K562 (cell line): ENCODE measurements around the gene F13B. TPM values are rescaled to one million over a fixed set of nuclear protein-coding genes. Genes with fewer than 3 reads are reported as not detected.

Experiments
- ATAC-seq: fragments of 200-7000 bp; cut with Tn5 transposase; 3 replicates; pipeline ENCODE4 v1.9.1; 2020; ENCODE audit warnings: moderate library complexity
- Bru-seq: library from RNA; stranded (reverse); fragments of 400-500 nt; gene quantifications from one replicate; lab custom pipeline; 2021; lab: Mats Ljungman, UMichigan
- BruChase-seq, 2 experiments: library from RNA; stranded (reverse); fragments of 400-500 nt; gene quantifications; one replicate each; lab custom pipeline; 2021; lab: Mats Ljungman, UMichigan
- BruUV-seq: library from RNA; stranded (reverse); fragments of 400-500 nt; replicated peaks from 2 replicates; lab custom pipeline; 2021; lab: Mats Ljungman, UMichigan
- CTCF ChIA-PET: fragments of 300-600 bp; formaldehyde crosslinking; extraction: SDS; loops from one replicate; lab custom pipeline; 2021; ENCODE audit warnings: low intra/inter-chr PET ratio; lab: Yijun Ruan, JAX
- POLR2A ChIA-PET: fragments of 300-600, 350-650 bp; sonication (Branson Sonifier 250); formaldehyde crosslinking; extraction: SDS; loops from one replicate; lab custom pipeline; 2021; ENCODE audit warnings: antibody characterized with exemption, inconsistent platforms; lab: Yijun Ruan, JAX
- DNase-seq, 4 experiments: peaks; one replicate each; pipeline versions ENCODE4 v3.0.0 to v3.0.0-alpha.2; 2011 to 2018; ENCODE audit warnings: low spot score in 3 of 4, mixed read lengths in 3 of 4; ENCODE audit errors: extremely low read depth in 1 of 4
- FAIRE-seq: peaks from 2 replicates; lab custom pipeline; 2011; peaks lifted over from hg19 to GRCh38; lab: Jason Lieb, UNC
- H2AFZ ChIP-seq: 2 replicates; pipeline ENCODE4 v1.6.0; 2011; ENCODE audit warnings: low read depth, low read length, control low read depth, inconsistent platforms
- H3K27ac ChIP-seq: fragments of 200-600 bp; 3 replicates; pipeline ENCODE4 v1.8.0; 2011; ENCODE audit warnings: low read depth, mild to moderate bottlenecking, control low read depth, inconsistent platforms, low read length, moderate library complexity, mixed read lengths; ENCODE audit errors: extremely low read depth
- H3K27me3 ChIP-seq, 2 experiments: fragments of 300-600 bp in 1 of 2; 2 replicates in 1 of 2; 3 replicates in 1 of 2; pipeline versions ENCODE4 v1.6.0 to v1.8.0; 2011; ENCODE audit warnings: inconsistent platforms in 2 of 2, low read length in 2 of 2, mild to moderate bottlenecking in 1 of 2, mixed read lengths in 1 of 2, moderate library complexity in 1 of 2; ENCODE audit not compliant: control insufficient read depth in 2 of 2, insufficient read depth in 2 of 2
- H3K36me3 ChIP-seq: fragments of 300-600 bp; 3 replicates; pipeline ENCODE4 v1.8.0; 2011; ENCODE audit warnings: mild to moderate bottlenecking, low read length, inconsistent platforms; ENCODE audit not compliant: control insufficient read depth, insufficient read depth
- H3K4me1 ChIP-seq, 2 experiments: fragments of 200-600 bp in 1 of 2; replicated peaks in 1 of 2; 2 replicates in 1 of 2; 3 replicates in 1 of 2; pipeline versions ENCODE4 v1.5.1 to v1.8.0; 2011; ENCODE audit warnings: inconsistent platforms in 2 of 2, low read length in 2 of 2, mild to moderate bottlenecking in 1 of 2, mixed read lengths in 1 of 2, moderate library complexity in 1 of 2; ENCODE audit not compliant: control insufficient read depth in 2 of 2, insufficient read depth in 2 of 2
- H3K4me2 ChIP-seq: 2 replicates; pipeline ENCODE4 v1.6.1; 2011; ENCODE audit warnings: low read length, control low read depth, inconsistent platforms, mixed read lengths; ENCODE audit not compliant: insufficient read depth
- H3K4me3 ChIP-seq: fragments of 200-600 bp; sonication (generic), shearing (Covaris generic); 2 replicates; pipeline ENCODE4 v1.5.1; 2016; ENCODE audit warnings: control low read depth, inconsistent platforms
- H3K79me2 ChIP-seq: fragments of 200-600 bp; 3 replicates; pipeline ENCODE4 v1.8.0; 2011; ENCODE audit warnings: low read length, inconsistent platforms; ENCODE audit not compliant: control insufficient read depth, insufficient read depth
- H3K9ac ChIP-seq, 2 experiments: 2 replicates each; pipeline versions ENCODE4 v1.6.0 to v1.6.1; 2011; ENCODE audit warnings: low read depth in 2 of 2, low read length in 2 of 2, control low read depth in 1 of 2, inconsistent platforms in 1 of 2, mild to moderate bottlenecking in 1 of 2, mixed read lengths in 1 of 2; ENCODE audit not compliant: insufficient read depth in 1 of 2
- H3K9me1 ChIP-seq: one replicate; pipeline ENCODE4 v1.6.0; 2011; ENCODE audit warnings: inconsistent platforms, mild to moderate bottlenecking, low read length, moderate library complexity; ENCODE audit not compliant: control insufficient read depth, insufficient read depth
- H3K9me3 ChIP-seq: replicated peaks from 2 replicates; pipeline ENCODE4 v1.5.1; 2011; ENCODE audit warnings: low read depth, low read length, inconsistent platforms; ENCODE audit not compliant: control insufficient read depth, insufficient read depth
- H4K20me1 ChIP-seq: replicated peaks from 2 replicates; pipeline ENCODE4 v1.6.1; 2011; ENCODE audit warnings: low read length, inconsistent platforms, mixed read lengths; ENCODE audit not compliant: control insufficient read depth, insufficient read depth
- HNRNPL ChIP-seq: fragments of 200-400 bp; formaldehyde crosslinking; IDR thresholded peaks from 2 replicates; pipeline ENCODE4 v1.6.1; 2017; ENCODE audit warnings: low read depth, mild to moderate bottlenecking, low read length
- NR2C1 ChIP-seq, 2 experiments: fragments of 450-650 bp; IDR thresholded peaks; 2 replicates each; pipeline ENCODE4 v1.6.1; 2017; ENCODE audit warnings: mild to moderate bottlenecking in 2 of 2, antibody characterized with exemption in 1 of 2, inconsistent platforms in 1 of 2, missing compliant biosample characterization in 1 of 2, missing genetic modification characterization in 1 of 2
- RAD21 ChIP-seq, 2 experiments: fragments of 250-450 bp in 1 of 2; fragments of 450-650 bp in 1 of 2; sonication (Bioruptor Pico) in 1 of 2; formaldehyde crosslinking in 1 of 2; IDR thresholded peaks in 1 of 2; conservative IDR thresholded peaks in 1 of 2; 2 replicates each; pipeline versions ENCODE4 v1.4.0 to v1.8.0; 2020 to 2022; ENCODE audit warnings: mild to moderate bottlenecking in 2 of 2, moderate library complexity in 1 of 2
- ZFP30 ChIP-seq: fragments of 250-450 bp; sonication (Bioruptor Pico); IDR thresholded peaks from 2 replicates; pipeline ENCODE4 v1.8.0; 2022; ENCODE audit warnings: moderate library complexity, mild to moderate bottlenecking, inconsistent platforms, borderline replicate concordance
- ZNF175 ChIP-seq: fragments of 200-800 bp; sonication (Bioruptor generic); IDR thresholded peaks from 2 replicates; pipeline ENCODE4 v1.6.1; 2016; ENCODE audit warnings: low read depth, mild to moderate bottlenecking, missing genetic modification characterization, missing compliant biosample characterization
- WGBS: fragments of 100-300 bp; shearing (Covaris generic); methylation state at CpG from one replicate; pipeline ENCODE4 v1.1.6; 2016; ENCODE audit warnings: low coverage, mixed read lengths; ENCODE audit not compliant: insufficient coverage; ENCODE audit errors: missing lambda C conversion rate; 5-methylcytosine and 5-hydroxymethylcytosine counted together
- in situ Hi-C: fragments of 300-500 bp; cut with MboI; formaldehyde crosslinking; loops from 4 replicates; pipeline ENCODE4 v1.15.0; 2018; ENCODE audit warnings: inconsistent platforms, mixed read lengths
- intact Hi-C: fragments of 100-400 bp; cut with micrococcal nuclease; formaldehyde crosslinking; loops from 2 replicates; pipeline ENCODE4 v1.14.2; 2022
- long read RNA-seq, 3 experiments: library from polyadenylated mRNA in 2 of 3; library from RNA in 1 of 3; unstranded in 2 of 3; stranded (forward) in 1 of 3; transcript quantifications; one replicate each; pipeline ENCODE4 v2.0.0, GENCODE V29; 2019 to 2022
- polyA minus RNA-seq, 3 experiments: library from RNA; depleted of rRNA, polyadenylated mRNA; stranded (reverse); fragments of >200 nt; gene quantifications; 2 replicates each; pipeline ENCODE4 v1.2.3, GENCODE V29; 2011
- polyA plus RNA-seq, 8 experiments: library from polyadenylated mRNA; depleted of rRNA in 4 of 8; stranded (reverse) in 5 of 8; unstranded in 3 of 8; fragments of >200 nt; fragmentation: Nextera tagmentation in 2 of 8; fragmentation: Illumina TruSeq in 1 of 8; extraction: Ambion mirVana in 2 of 8; extraction: Trizol in 1 of 8; gene quantifications; 2 replicates each; pipeline versions ENCODE4 v1.2.1 to v1.2.3, GENCODE V29; 2011 to 2014; ENCODE audit warnings: inconsistent platforms in 1 of 8, missing spikeins in 1 of 8
- total RNA-seq, 7 experiments: library from RNA; depleted of rRNA in 6 of 7; stranded (reverse); fragments of >200 nt in 6 of 7; fragmentation: Illumina TruSeq in 2 of 7; extraction: Trizol in 2 of 7; gene quantifications; 2 replicates each; pipeline versions ENCODE4 v1.2.1 to v1.2.3, GENCODE V29; 2011 to 2021; ENCODE audit warnings: low replicate concordance in 1 of 7
- TF ChIP-seq, protein P1 (sequence below), 2 experiments: fragments of 450-650 bp in 1 of 2; IDR thresholded peaks; 2 replicates each; pipeline ENCODE4 v1.6.1; 2011 to 2017; ENCODE audit warnings: low read depth in 2 of 2, antibody characterized with exemption in 1 of 2, borderline replicate concordance in 1 of 2, low read length in 1 of 2, mild to moderate bottlenecking in 1 of 2, mixed read lengths in 1 of 2; ENCODE audit not compliant: control insufficient read depth in 1 of 2

F13B gene
- total RNA-seq (2011; cell fraction: chromatin; rRNA removed; ENCODE audit: low replicate concordance), result not detected in 2 replicates
- total RNA-seq (2011; cell fraction: nucleolus; rRNA removed), result not detected in 2 replicates
- total RNA-seq (2011; cell fraction: nucleoplasm; rRNA removed), result not detected in 2 replicates
- total RNA-seq (2014; rRNA removed) (not detected in 2 replicates), total RNA-seq (2014; rRNA removed; fragmentation: Illumina TruSeq; extraction: Trizol) (not detected in 2 replicates), total RNA-seq (2015; rRNA removed; fragmentation: Illumina TruSeq; extraction: Trizol) (not detected in 2 replicates), total RNA-seq (2021) (not detected in 2 replicates), polyA plus RNA-seq (2011; rRNA removed) (0.08 TPM in 1 of 2 replicates, not detected in the other), polyA plus RNA-seq (2014; fragmentation: Illumina TruSeq; extraction: Trizol) (not detected in 2 replicates), polyA plus RNA-seq (2014; fragmentation: Nextera tagmentation; extraction: Ambion mirVana) (not detected), polyA plus RNA-seq (2014; rRNA removed) (not detected in 2 replicates), polyA minus RNA-seq (2011; rRNA and poly(A)+ RNA removed) (not detected in 2 replicates), Bru-seq, nascent RNA (percentile 7 among the genes with signal in this experiment), BruChase-seq, experiment 1, labeled RNA remaining after a 2-hour chase (percentile 31 among the genes with signal in this experiment), BruChase-seq, experiment 2, labeled RNA remaining after a 6-hour chase (percentile 31 among the genes with signal in this experiment)
- not detected in 2 replicates for polyA plus RNA-seq (2011; cell fraction: cytosol; rRNA removed)
- 0.06 TPM in 1 of 2 replicates, not detected in the other for polyA plus RNA-seq (2011; cell fraction: nucleus; rRNA removed)
- polyA plus RNA-seq (2012), result 0.14 TPM in 1 of 2 replicates, not detected in the other
- not detected in 2 replicates for polyA minus RNA-seq (2011; cell fraction: cytosol; rRNA and poly(A)+ RNA removed)
- polyA minus RNA-seq (2011; cell fraction: nucleus; rRNA and poly(A)+ RNA removed), result not detected in 2 replicates
- long read RNA-seq, experiment 1, result 0 reads
- long read RNA-seq, experiment 2, result 0 reads
- long read RNA-seq, experiment 3, result 0 reads

DNA sequence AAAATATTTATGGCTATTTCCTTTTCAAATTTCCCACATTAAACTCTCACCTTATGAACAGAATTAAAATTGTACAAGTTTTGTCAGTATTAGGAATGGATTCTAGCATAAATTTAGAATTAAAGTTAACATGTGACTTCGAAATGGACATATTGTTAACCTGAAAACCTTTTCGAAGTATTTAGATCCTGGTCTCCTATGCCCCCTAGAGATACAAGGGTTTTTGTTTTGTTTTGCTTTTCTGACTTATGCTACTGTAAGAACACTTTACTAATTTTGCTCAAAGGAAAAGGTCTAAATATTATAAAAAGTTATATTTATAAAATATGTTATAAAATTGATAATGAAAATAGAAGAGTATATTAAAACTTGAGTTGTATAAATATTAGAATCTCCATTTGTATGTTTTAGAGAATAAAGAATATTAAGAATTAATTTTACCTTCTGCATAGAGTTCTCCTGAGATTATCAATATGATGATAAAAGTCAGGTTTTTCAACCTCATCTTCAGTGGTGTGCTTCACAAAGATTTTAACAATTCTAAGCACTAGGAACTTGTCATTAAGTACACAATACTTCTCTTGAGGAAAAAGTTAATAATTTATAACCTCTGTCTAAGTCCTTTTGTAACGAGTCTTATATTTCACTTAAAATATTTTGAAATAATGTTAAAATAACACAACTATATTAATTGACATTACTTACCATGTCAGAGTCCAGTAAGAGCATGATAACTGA lies at the start of gene F13B:
TSS of gene F13B (minus strand) at position 542 of the 738 bp plus-strand sequence. CDS start at position 505, 37 bp downstream.
- Histone ChIP-seq H3K27me3 (no peaks in the 10 kb centered on the region), H2AFZ (no peak within 1 kb of the TSS), H3K4me1 (no peaks in the 10 kb centered on the region), H3K9ac (no peak within 1 kb of the TSS), H3K27ac (no peak within 1 kb of the TSS), H3K4me2 (no peak within 1 kb of the TSS), H4K20me1 (no peaks in the 10 kb centered on the region), H3K36me3 (no peaks in the 10 kb centered on the region), H3K9me3 (no peaks in the 10 kb centered on the region), H3K4me3 (no peak within 1 kb of the TSS), H3K79me2 (no peaks in the 10 kb centered on the region), H3K9me1 (no peaks in the 10 kb centered on the region)
- CTCF ChIA-PET, result no interaction called here
- in situ Hi-C loops, result no loop called here
- POLR2A ChIA-PET, result no interaction called here
- intact Hi-C loops, result loop anchor here (10.0 kb wide), 1 partner anchor 342 kb away; no protein-coding TSS in a partner anchor
- DNase-seq (no peak), ATAC-seq (no peak), FAIRE-seq (no peak)
- 1% methylated on average over 3 of the region's 3 CpGs for WGBS
- BruUV-seq, result no TSS peak
- TF ChIP-seq ZFP30 (CRISPR knock-in tag) (no peak), HNRNPL (no peak), RAD21 (CRISPR knock-in tag; conservative IDR thresholded peaks at IDR 0.05 in 1 of 2, IDR thresholded peaks at IDR 0.05 in 1 of 2) (peak in 1 of 2 experiments; percentile 29; a peak in 1 of 4 replicates), ZNF175 (CRISPR knock-in tag) (no peak), NR2C1 (IDR thresholded peaks at IDR 0.05) (no peak), NR2C1 (tag; IDR thresholded peaks at IDR 0.05) (no peak)
- TF ChIP-seq, protein P1, sequence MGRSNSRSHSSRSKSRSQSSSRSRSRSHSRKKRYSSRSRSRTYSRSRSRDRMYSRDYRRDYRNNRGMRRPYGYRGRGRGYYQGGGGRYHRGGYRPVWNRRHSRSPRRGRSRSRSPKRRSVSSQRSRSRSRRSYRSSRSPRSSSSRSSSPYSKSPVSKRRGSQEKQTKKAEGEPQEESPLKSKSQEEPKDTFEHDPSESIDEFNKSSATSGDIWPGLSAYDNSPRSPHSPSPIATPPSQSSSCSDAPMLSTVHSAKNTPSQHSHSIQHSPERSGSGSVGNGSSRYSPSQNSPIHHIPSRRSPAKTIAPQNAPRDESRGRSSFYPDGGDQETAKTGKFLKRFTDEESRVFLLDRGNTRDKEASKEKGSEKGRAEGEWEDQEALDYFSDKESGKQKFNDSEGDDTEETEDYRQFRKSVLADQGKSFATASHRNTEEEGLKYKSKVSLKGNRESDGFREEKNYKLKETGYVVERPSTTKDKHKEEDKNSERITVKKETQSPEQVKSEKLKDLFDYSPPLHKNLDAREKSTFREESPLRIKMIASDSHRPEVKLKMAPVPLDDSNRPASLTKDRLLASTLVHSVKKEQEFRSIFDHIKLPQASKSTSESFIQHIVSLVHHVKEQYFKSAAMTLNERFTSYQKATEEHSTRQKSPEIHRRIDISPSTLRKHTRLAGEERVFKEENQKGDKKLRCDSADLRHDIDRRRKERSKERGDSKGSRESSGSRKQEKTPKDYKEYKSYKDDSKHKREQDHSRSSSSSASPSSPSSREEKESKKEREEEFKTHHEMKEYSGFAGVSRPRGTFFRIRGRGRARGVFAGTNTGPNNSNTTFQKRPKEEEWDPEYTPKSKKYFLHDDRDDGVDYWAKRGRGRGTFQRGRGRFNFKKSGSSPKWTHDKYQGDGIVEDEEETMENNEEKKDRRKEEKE (IDR thresholded peaks at IDR 0.05; ENCODE audit: borderline replicate concordance in 1 of 2, control insufficient read depth in 1 of 2, low read depth in 2 of 2, low read length in 1 of 2), result no peak
